HEK293T (cell line): ENCODE data around the gene PPP1R3G.

Experiments
- ELF4 ChIP-seq: fragments of 450-650 bp; IDR thresholded peaks from 2 replicates; pipeline ENCODE4 v1.6.1; 2017; ENCODE audit warnings: antibody characterized with exemption
- FOXM1 ChIP-seq: fragments of 450-650 bp; IDR thresholded peaks from 2 replicates; pipeline ENCODE4 v1.6.1; 2017; ENCODE audit warnings: mild to moderate bottlenecking, borderline replicate concordance
- HDGF ChIP-seq: fragments of 450-650 bp; IDR thresholded peaks from 2 replicates; pipeline ENCODE4 v1.6.1; 2017; ENCODE audit warnings: antibody characterized with exemption, borderline replicate concordance
- L3MBTL2 ChIP-seq: fragments of 450-650 bp; conservative IDR thresholded peaks from 2 replicates; pipeline ENCODE4 v1.6.1; 2016; ENCODE audit warnings: mild to moderate bottlenecking
- NFRKB ChIP-seq: fragments of 450-650 bp; IDR thresholded peaks from 2 replicates; pipeline ENCODE4 v1.6.1; 2016; ENCODE audit warnings: mild to moderate bottlenecking, moderate library complexity
- SP1 ChIP-seq: fragments of 450-650 bp; IDR thresholded peaks from 2 replicates; pipeline ENCODE4 v1.6.1; 2017
- SUZ12 ChIP-seq: fragments of 450-650 bp; IDR thresholded peaks from 2 replicates; pipeline ENCODE4 v1.6.1; 2016; ENCODE audit warnings: mild to moderate bottlenecking
- TARDBP ChIP-seq: fragments of 450-650 bp; IDR thresholded peaks from 2 replicates; pipeline ENCODE4 v1.6.1; 2016
- TF ChIP-seq, protein P1 (sequence below): fragments of 450-650 bp; IDR thresholded peaks from 2 replicates; pipeline ENCODE4 v1.6.1; 2016

DNA sequence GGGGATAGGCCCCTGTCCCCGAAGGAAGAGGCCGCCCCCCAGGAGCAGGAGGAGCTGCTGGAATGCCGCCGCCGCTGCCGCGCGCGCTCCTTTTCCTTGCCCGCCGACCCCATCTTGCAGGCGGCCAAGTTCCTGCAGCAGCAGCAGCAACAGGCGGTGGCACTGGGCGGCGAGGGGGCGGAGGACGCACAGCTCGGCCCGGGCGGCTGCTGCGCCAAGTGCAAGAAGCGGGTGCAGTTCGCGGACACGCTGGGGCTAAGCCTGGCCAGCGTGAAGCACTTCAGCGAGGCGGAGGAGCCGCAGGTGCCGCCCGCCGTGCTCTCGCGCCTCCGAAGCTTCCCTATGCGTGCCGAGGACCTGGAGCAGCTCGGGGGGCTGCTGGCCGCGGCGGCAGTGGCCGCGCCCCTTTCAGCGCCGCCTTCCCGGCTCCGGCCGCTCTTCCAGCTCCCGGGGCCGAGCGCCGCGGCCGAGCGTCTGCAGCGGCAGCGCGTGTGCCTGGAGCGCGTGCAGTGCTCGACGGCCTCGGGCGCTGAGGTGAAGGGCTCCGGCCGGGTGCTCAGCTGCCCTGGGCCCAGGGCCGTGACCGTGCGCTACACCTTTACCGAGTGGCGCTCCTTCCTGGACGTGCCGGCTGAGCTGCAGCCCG is 630 bp downstream of the PPP1R3G start:
- TF ChIP-seq HDGF: no peak
- no peak for TF ChIP-seq FOXM1
- TF ChIP-seq TARDBP: no peak
- no peak for TF ChIP-seq SUZ12
- TF ChIP-seq ELF4: no peak
- peak; percentile 68 for TF ChIP-seq L3MBTL2
- no peak for TF ChIP-seq SP1
- TF ChIP-seq NFRKB: no peak
- TF ChIP-seq, protein P1, sequence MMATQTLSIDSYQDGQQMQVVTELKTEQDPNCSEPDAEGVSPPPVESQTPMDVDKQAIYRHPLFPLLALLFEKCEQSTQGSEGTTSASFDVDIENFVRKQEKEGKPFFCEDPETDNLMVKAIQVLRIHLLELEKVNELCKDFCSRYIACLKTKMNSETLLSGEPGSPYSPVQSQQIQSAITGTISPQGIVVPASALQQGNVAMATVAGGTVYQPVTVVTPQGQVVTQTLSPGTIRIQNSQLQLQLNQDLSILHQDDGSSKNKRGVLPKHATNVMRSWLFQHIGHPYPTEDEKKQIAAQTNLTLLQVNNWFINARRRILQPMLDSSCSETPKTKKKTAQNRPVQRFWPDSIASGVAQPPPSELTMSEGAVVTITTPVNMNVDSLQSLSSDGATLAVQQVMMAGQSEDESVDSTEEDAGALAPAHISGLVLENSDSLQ: no peak
